ENCODE data around the gene MYH16. TPM values are rescaled to one million over a fixed set of nuclear protein-coding genes. Genes with fewer than 3 reads are reported as not detected.
"Not testable (repeated sequence)": the region's sequence is repeated elsewhere in the genome, so short reads cannot be mapped to it uniquely, and the experiment has no call there.

MYH16 gene
- total RNA-seq, 1 donor from 2014 or later, result not detected

- peaks cover 2% of the 10 kb centered on the region for H3K4me1 Mint-ChIP-seq (ENCODE audit: low read depth)
- H3K4me3 Mint-ChIP-seq (ENCODE audit: low read depth), result no peak overlapping the region
- no peak for DNase-seq (ENCODE audit: low spot score)
- H3K9me3 Mint-ChIP-seq, result no peaks in the 10 kb centered on the region
- H3K27me3 Mint-ChIP-seq (ENCODE audit: low read depth), result peaks cover 8% of the 10 kb centered on the region
- intact Hi-C loops (cut with micrococcal nuclease), result no loop called here
- H3K36me3 Mint-ChIP-seq (ENCODE audit: low read depth), result no peaks in the 10 kb centered on the region
- H3K27ac Mint-ChIP-seq, result no peak overlapping the region
These were observed 5.2 kb upstream of the MYH16 start for GRCh38 chr7:99267481-99267840.

DNA sequence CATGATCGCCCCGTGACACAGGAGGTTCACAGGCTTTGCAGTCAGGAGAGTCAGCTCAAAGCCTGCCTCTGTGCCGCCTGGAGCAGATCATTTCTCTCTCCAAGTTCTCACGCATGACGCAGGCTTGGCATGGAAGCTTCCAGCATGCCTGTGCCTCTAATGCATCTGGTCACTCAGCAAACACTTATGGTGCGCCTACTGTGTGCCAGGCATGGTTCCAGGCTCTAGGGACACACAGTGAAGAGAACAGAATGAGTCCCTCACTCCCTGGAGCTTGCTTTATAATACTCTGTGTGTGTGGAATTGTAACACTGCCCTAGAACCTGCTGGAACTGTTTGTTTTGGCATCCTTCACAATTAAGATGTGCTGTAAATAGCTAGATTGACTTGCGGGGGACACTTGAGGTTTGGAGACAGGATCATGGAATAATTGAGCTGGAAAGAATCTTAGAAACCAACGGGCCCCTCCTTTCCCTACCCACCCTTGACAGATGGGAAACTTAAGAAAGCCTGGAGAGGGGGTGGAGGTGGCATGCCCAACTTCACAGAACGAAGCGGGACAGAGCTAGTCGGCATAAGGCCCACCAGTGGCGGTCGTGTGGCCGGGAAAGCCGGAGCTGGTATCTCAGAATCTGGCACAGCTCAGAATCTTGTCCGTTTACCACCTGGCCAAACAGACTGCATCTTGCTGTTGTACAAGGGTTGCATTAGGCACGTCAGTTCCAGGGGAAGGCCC is 4.6 kb upstream of the MYH16 start:
- intact Hi-C loops (cut with micrococcal nuclease), result no loop called here
- H3K36me3 Mint-ChIP-seq (ENCODE audit: low read depth), result no peaks in the 10 kb centered on the region
- no peaks in the 10 kb centered on the region for H3K9me3 Mint-ChIP-seq
- peaks cover 8% of the 10 kb centered on the region for H3K27me3 Mint-ChIP-seq (ENCODE audit: low read depth)
- H3K27ac Mint-ChIP-seq, result no peak overlapping the region
- peaks cover 6% of the 10 kb centered on the region for H3K4me1 Mint-ChIP-seq (ENCODE audit: low read depth)
- DNase-seq (ENCODE audit: low spot score), result no peak
- H3K4me3 Mint-ChIP-seq (ENCODE audit: low read depth), result no peak overlapping the region

DNA sequence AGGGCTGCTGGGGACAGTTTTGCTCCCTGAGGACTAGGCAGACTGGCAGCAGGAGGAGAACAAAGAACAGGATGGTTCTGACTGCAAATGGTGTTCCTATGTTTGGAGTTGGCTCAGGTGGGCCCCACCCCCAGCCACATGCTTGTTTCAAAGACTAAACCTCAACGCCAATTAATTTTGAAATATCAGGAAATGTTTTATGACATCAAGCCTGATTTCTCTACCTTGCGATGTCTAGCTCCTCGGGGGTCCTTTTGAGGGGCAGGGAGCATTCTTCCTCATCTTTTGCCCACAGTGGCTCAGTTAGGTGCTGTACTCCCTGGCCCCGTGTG is 4.1 kb upstream of the MYH16 start:
- no peaks in the 10 kb centered on the region for H3K9me3 Mint-ChIP-seq
- intact Hi-C loops (cut with micrococcal nuclease), result no loop called here
- H3K4me1 Mint-ChIP-seq (ENCODE audit: low read depth), result peaks cover 11% of the 10 kb centered on the region
- no peaks in the 10 kb centered on the region for H3K36me3 Mint-ChIP-seq (ENCODE audit: low read depth)
- H3K27ac Mint-ChIP-seq, result no peak overlapping the region
- no peak for DNase-seq (ENCODE audit: low spot score)
- no peak overlapping the region for H3K4me3 Mint-ChIP-seq (ENCODE audit: low read depth)
- peaks cover 8% of the 10 kb centered on the region for H3K27me3 Mint-ChIP-seq (ENCODE audit: low read depth)

DNA sequence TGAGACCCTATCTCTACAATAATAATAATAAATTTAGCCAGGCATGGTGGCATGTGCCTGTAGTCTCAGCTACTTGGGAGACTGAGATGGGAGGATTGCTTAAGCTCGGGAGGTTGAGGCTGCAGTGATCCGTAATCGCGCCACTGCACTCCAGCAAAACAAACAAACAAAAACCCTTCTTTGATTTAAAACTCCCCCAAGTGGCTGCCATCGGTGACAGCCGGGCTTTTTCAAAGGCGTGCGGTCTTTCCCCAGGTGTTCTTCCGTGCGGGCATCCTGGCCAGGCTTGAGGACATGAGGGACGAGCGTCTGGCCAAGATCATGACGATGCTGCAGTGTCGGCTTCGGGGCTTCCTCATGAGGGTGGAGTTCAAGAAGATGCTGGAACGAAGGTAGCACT is 1.9 kb upstream of the MYH16 start:
- Mint-ChIP-seq H3K9me3 (no peaks in the 10 kb centered on the region), H3K36me3 (ENCODE audit: low read depth) (no peaks in the 10 kb centered on the region), H3K27me3 (ENCODE audit: low read depth) (peaks cover 3% of the 10 kb centered on the region), H3K4me3 (ENCODE audit: low read depth) (no peak overlapping the region), H3K27ac (no peak overlapping the region), H3K4me1 (ENCODE audit: low read depth) (peaks cover 22% of the 10 kb centered on the region)
- intact Hi-C loops (cut with micrococcal nuclease), result no loop called here
- no peak for DNase-seq (ENCODE audit: low spot score)

DNA sequence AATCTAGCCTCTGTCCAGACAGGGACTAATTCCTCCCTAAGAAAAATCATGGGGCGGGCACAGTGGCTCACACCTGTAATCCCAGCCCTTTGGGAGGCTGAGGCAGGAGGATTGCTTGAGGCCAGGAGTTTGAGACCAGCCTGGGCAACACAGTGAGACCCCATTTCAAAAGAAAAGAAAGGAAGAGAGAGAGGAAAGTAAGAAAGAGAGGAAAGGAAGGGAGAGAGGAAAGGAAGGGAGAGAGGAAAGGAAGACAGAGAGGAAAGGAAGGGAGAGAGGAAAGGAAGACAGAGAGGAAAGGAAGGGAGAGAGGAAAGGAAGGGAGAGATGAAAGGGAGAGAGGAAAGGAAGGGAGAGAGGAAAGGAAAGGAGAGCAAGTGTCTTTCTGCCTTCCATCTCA is 922 bp downstream of the MYH16 start:
- peak overlapping the region; percentile 89 for H3K27ac Mint-ChIP-seq
- H3K4me3 Mint-ChIP-seq (ENCODE audit: low read depth); intact Hi-C loops (cut with micrococcal nuclease); H3K27me3 Mint-ChIP-seq (ENCODE audit: low read depth); H3K9me3 Mint-ChIP-seq; H3K36me3 Mint-ChIP-seq (ENCODE audit: low read depth); DNase-seq (ENCODE audit: low spot score): not testable (repeated sequence)
- H3K4me1 Mint-ChIP-seq (ENCODE audit: low read depth), result peaks cover 22% of the 10 kb centered on the region

DNA sequence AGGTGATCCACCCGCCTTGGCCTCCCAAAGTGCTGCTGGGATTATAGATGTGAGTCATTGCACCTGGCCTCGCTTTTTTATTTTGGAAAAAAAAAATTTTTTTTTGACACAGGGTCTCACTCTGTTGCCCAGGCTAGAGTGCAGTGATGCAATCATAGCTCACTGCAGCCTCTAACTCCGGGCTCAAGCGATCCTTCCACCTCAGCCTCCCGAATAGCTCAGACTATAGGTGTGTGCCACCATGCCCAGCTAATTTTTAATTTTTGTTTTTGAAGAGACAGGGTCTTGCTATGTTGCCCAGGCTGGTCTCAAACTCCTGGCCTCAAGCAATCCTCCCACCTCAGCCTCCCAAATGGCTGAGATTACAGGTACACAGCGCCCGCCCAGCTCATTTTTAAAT is 2.3 kb downstream of the MYH16 start:
- H3K27me3 Mint-ChIP-seq (ENCODE audit: low read depth); intact Hi-C loops (cut with micrococcal nuclease); H3K4me3 Mint-ChIP-seq (ENCODE audit: low read depth); H3K9me3 Mint-ChIP-seq; H3K27ac Mint-ChIP-seq; DNase-seq (ENCODE audit: low spot score); H3K36me3 Mint-ChIP-seq (ENCODE audit: low read depth): not testable (repeated sequence)
- H3K4me1 Mint-ChIP-seq (ENCODE audit: low read depth), result peaks cover 22% of the 10 kb centered on the region

DNA sequence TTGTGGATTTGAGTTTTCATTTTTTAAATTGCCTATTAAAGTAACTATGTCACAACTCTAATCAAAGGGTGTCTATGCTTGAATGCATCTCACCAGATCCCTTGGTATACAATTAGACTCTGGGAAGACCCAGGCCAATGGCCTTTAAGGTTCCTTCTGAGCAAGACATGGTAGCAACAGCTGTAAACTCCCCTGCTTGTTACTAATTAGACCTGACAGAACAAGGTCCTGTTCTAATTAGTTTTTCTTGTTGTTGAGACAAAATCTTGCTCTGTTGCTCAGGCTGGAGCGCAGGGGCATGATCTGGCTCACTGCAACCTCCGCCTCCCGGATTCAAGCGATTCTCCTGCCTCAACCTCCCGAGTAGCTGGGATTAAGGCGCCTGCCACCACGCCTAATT is 2.9 kb downstream of the MYH16 start:
- H3K4me3 Mint-ChIP-seq (ENCODE audit: low read depth), result no peak overlapping the region
- no peaks in the 10 kb centered on the region for H3K27me3 Mint-ChIP-seq (ENCODE audit: low read depth)
- peaks cover 22% of the 10 kb centered on the region for H3K4me1 Mint-ChIP-seq (ENCODE audit: low read depth)
- intact Hi-C loops (cut with micrococcal nuclease), result no loop called here
- DNase-seq (ENCODE audit: low spot score), result no peak
- H3K36me3 Mint-ChIP-seq (ENCODE audit: low read depth), result no peaks in the 10 kb centered on the region
- H3K27ac Mint-ChIP-seq, result no peak overlapping the region
- no peaks in the 10 kb centered on the region for H3K9me3 Mint-ChIP-seq

DNA sequence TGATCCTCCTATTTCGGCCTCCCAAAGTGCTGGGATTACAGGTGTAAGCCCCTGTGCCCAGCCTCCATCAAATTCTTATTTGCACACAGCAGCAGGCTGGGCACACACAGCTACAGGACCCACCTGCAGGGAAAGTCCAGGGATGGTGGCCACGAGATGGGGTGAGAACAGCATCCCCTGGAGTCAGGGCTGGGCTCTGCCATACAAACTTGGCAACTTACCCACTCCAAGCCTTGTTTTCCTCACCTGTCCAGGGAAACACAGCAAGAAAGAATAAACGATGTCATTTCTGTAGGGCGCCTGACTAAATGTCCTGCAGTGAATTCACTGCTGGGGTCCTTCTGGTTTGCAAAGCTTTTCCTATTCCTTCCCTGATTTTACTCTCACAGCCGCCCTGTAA is 5.5 kb downstream of the MYH16 start:
- Mint-ChIP-seq H3K27ac (no peak overlapping the region), H3K36me3 (ENCODE audit: low read depth) (no peaks in the 10 kb centered on the region), H3K9me3 (no peaks in the 10 kb centered on the region), H3K4me3 (ENCODE audit: low read depth) (no peak overlapping the region), H3K4me1 (ENCODE audit: low read depth) (peaks cover 15% of the 10 kb centered on the region), H3K27me3 (ENCODE audit: low read depth) (no peaks in the 10 kb centered on the region)
- intact Hi-C loops (cut with micrococcal nuclease), result no loop called here
- DNase-seq (ENCODE audit: low spot score), result no peak

DNA sequence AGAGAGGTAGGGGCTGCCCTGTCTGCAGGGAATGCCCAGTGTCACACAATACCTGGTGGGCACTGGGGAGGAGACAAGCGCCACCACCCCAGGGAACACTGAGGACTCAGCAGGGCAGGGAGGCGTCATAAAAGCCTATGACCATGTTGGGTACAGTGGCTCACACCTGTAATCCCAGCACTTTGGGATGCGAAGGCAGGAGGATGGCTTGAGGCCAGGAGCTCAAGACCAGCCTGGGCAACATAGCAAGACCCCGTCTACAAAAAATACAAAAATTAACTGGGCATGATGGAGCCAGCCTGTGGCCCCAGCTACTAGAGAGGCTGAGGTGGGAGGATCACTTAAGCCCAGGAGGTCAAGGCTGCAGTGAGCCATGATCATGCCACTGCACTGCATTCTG is 11.5 kb downstream of the MYH16 start:
- intact Hi-C loops (cut with micrococcal nuclease); DNase-seq (ENCODE audit: low spot score); H3K9me3 Mint-ChIP-seq; H3K27me3 Mint-ChIP-seq (ENCODE audit: low read depth); H3K4me3 Mint-ChIP-seq (ENCODE audit: low read depth); H3K36me3 Mint-ChIP-seq (ENCODE audit: low read depth); H3K4me1 Mint-ChIP-seq (ENCODE audit: low read depth); H3K27ac Mint-ChIP-seq: not testable (repeated sequence)

- Mint-ChIP-seq H3K4me3 (ENCODE audit: low read depth) (no peak overlapping the region), H3K36me3 (ENCODE audit: low read depth) (no peaks in the 10 kb centered on the region), H3K27me3 (ENCODE audit: low read depth) (no peaks in the 10 kb centered on the region), H3K4me1 (ENCODE audit: low read depth) (no peaks in the 10 kb centered on the region), H3K9me3 (no peaks in the 10 kb centered on the region), H3K27ac (no peak overlapping the region)
- intact Hi-C loops (cut with micrococcal nuclease), result no loop called here
- no peak for DNase-seq (ENCODE audit: low spot score)
These were observed 15.3 kb downstream of the MYH16 start for GRCh38 chr7:99287779-99288534.

GRCh38 chr7:99289185-99289584 is 16.5 kb downstream of the MYH16 start:
- Mint-ChIP-seq H3K36me3 (ENCODE audit: low read depth) (no peaks in the 10 kb centered on the region), H3K27ac (no peak overlapping the region), H3K9me3 (no peaks in the 10 kb centered on the region), H3K4me3 (ENCODE audit: low read depth) (no peak overlapping the region), H3K27me3 (ENCODE audit: low read depth) (no peaks in the 10 kb centered on the region), H3K4me1 (ENCODE audit: low read depth) (no peaks in the 10 kb centered on the region)
- no peak for DNase-seq (ENCODE audit: low spot score)
- intact Hi-C loops (cut with micrococcal nuclease), result no loop called here

- intact Hi-C loops (cut with micrococcal nuclease); DNase-seq (ENCODE audit: low spot score); H3K27me3 Mint-ChIP-seq (ENCODE audit: low read depth); H3K4me3 Mint-ChIP-seq (ENCODE audit: low read depth); H3K36me3 Mint-ChIP-seq (ENCODE audit: low read depth); H3K27ac Mint-ChIP-seq; H3K4me1 Mint-ChIP-seq (ENCODE audit: low read depth); H3K9me3 Mint-ChIP-seq: not testable (repeated sequence)
These were observed 17.5 kb downstream of the MYH16 start for GRCh38 chr7:99290148-99290547.

DNA sequence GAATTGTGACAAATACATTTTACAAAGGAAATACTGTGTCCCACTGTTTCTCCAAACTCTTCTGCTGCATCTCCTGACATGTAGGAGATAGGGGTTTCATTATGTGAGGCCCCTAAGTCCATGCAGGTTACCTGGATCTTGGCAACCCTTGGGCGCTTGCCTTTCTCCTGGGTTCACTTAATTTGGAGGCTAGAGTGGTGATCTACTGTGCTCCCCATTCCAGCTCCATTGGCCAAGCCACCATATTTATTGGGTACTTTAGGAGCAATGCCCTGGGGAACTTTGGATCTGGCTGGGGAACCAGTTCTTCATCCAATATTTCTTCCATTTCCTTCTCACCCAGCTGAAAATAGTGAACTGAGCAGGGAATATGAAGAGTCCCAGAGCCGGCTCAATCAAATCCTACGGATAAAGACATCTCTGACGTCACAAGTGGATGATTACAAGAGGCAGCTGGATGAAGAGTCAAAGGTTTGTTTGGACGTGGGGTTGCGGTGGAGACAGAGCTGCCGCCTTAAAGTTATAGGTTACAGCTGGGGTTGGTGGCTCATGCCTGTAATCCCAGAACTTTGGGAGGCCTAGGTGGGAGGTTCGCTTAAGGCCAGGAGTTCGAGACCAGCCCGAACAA is 18.5 kb downstream of the MYH16 start:
- no peaks in the 10 kb centered on the region for H3K36me3 Mint-ChIP-seq (ENCODE audit: low read depth)
- no peaks in the 10 kb centered on the region for H3K27me3 Mint-ChIP-seq (ENCODE audit: low read depth)
- intact Hi-C loops (cut with micrococcal nuclease), result no loop called here

More for the DNA sequence above, 18.5 kb downstream of the MYH16 start:
- H3K9me3 Mint-ChIP-seq, result no peaks in the 10 kb centered on the region
- DNase-seq (ENCODE audit: low spot score), result no peak
- H3K4me3 Mint-ChIP-seq (ENCODE audit: low read depth), result no peak overlapping the region
- no peak overlapping the region for H3K27ac Mint-ChIP-seq
- no peaks in the 10 kb centered on the region for H3K4me1 Mint-ChIP-seq (ENCODE audit: low read depth)
